NCI-H2107 treated with DMSO at 0.1 percent for 48 hours (cell line): ENCODE data around the gene PRCC.
A peak's percentile ranks its signal among the peaks of the same experiment; 100 is the strongest.

ENCODE experiments used
- DNase-seq: peaks from one replicate; lab custom pipeline; 2025; ENCODE audit not compliant: unreplicated experiment; lab: John Stamatoyannopoulos, UW

PRCC gene

DNA sequence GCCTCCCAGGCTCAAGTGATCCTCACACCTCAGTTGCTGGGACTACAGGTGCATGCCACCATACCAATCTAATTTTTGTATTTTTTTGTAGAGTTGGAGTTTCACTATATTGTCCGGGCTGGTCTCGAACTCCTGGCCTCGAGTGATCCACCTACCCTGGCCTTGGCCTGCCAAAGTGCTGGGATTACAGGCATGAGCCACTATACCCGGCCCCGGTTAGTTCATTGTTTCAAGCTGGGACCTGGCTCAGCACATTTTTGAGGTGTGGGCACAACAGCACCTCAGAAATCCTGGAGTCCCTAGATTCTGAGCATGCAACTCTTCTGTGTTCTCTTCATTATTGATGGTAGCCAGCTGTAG is 28.0 kb downstream of the PRCC start:
- DNase-seq = no peak

- no peak for DNase-seq
Observed at GRCh38 chr1:156795787-156796186, 28.5 kb downstream of the PRCC start.

DNA sequence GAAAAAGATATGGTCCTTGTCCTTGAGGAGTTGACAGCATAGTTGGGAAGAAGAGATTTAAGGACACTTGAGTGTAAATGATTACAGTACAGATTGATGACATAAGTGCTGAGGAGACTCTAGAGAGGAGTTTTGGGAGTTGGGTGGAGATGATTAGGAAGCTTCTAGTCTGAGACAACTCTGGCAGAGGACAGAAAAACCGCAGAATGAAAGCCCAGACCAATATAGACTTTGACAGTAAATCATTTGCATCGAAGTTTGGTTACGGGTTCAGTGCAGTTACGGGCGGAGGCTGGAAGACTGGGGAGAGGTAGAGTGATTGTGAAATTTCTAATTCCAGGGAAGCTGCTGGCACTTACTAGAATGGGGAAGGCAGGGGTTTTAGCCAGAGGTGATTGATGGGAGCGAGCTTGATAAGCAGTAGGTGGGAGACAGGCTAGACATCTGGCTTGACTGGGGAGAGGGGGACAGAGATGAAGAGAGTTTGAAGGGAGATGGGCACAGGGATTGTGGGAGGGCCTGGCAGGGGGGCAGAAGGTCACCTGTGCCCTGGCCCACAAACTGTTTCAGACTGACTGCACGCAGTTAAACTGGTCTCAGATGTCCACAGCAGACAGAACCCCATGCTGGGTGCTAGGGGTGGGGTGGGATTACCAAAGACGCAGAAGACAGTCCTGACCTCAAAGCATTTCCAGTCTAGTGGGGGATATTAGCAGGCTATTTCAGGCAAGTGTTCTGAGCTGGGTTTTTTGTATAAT is 29.2 kb downstream of the PRCC start:
- DNase-seq = no peak

GRCh38 chr1:156797212-156797871 is 30.0 kb downstream of the PRCC start:
- peak; percentile 74 for DNase-seq

GRCh38 chr1:156801409-156802121 is 34.2 kb downstream of the PRCC start:
- DNase-seq = peak; percentile 40

DNA sequence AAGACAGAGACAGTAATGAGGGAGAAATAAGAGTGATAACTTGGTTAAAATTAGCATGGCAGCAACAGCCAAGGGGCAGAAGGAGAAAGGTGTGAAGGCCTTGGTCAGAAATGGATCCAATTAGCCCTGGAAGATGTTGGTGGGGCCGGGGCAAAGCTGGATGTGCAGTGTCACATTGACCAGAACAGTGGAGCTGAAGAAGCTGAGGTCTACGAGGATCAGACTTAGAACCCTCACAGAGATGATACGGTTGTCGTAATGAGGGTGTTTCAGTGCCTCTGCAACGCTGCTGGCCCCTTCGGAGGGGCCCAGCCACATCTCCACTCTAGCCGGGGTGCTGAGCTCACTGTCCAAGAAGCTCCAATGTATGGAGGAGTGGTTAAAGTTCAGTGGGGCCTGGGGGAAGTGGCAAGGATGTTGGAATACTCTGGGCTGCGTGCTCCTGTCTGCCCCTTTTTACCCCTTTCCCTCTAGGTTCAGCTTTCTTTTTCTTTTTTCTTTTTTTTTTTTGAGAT is 35.1 kb downstream of the PRCC start:
- no peak for DNase-seq

- DNase-seq = no peak
Observed at GRCh38 chr1:156803086-156803851, 35.9 kb downstream of the PRCC start.

DNA sequence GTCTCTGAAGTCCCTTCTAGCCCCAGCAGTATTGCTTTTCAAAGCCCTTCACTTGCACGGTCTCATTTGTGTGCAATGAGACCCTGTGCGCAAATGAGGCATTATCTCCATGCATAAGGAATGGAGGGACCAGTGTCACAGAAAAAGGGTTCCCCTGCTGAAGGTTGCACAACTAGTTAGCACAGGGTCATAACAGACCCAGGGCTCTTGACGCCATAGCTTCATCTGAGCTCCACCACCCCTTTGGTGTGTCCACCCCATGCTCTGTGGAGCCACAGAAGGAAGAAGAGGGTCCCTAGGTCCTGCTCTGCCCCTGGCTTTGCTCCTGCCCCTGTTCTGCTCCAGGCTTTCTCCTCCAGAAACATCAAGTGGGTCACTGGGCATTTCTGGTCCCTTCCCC is 36.7 kb downstream of the PRCC start:
- no peak for DNase-seq

- DNase-seq = peak; percentile 78
Observed at GRCh38 chr1:156804572-156805243, 37.4 kb downstream of the PRCC start.

- no peak for DNase-seq
Observed at GRCh38 chr1:156805766-156806511, 38.6 kb downstream of the PRCC start.

DNA sequence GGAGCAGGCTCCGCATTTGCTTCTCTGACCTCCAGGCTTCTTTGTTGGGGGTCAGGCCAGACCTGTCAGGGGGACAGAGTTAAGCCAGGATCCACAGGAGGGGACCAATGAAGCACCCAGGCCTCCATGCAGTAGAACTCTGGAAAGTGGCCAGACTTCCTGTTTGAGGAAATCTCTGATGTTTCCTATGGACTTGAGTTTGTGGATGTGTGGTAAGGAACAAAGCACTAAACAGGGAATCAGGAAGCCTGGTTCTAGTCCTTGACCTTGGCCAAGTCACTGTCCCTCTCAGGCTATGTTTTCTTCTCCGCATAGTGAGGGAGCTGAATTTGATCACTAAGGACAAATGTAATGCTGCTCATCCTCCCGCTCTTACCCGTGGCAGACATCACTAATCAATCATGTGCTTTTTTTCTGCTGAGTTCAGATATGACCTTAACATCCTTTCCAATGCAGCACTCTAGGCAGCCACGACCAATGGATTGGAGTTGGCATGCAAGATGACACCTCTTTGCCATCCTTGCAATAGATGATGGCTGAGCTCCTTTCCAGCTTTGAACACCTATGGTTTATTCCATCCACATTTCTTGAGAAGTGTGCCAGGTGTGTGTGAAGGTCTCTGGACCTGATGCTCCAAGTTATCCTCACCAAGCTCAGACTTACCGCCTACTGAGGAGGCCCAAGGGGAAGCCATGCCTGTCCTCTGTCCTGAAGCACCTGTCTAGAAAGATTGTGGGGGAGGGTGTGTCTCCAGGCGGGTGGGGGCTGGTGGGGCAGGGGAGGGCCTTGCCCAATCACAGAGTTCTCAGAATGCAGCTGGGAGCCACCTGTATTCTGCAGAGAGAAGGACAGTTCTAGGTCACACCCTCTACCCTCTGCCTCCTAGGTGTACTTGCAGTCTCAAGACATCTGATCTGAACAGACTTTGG is 39.4 kb downstream of the PRCC start:
- DNase-seq = no peak

DNA sequence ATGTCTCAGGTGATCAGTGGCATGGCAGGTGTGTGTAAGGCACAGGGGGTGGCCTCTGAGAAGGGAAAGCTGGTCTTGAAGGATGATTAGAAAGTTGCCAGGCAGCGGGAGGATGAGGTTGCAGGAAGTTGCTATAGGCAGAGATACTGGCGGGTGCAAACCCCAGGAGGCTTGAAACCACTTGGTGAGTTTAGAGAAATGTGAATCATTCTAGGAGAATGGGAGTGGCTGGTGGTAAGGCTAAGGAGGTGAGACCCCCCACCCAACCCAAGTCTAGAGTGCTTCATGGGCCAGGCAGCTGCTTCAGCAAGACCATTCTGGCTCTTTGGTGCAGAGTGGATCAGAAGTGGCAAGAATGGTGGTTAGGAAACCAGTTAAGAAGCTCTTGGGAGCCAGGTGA is 40.3 kb downstream of the PRCC start:
- no peak for DNase-seq

DNA sequence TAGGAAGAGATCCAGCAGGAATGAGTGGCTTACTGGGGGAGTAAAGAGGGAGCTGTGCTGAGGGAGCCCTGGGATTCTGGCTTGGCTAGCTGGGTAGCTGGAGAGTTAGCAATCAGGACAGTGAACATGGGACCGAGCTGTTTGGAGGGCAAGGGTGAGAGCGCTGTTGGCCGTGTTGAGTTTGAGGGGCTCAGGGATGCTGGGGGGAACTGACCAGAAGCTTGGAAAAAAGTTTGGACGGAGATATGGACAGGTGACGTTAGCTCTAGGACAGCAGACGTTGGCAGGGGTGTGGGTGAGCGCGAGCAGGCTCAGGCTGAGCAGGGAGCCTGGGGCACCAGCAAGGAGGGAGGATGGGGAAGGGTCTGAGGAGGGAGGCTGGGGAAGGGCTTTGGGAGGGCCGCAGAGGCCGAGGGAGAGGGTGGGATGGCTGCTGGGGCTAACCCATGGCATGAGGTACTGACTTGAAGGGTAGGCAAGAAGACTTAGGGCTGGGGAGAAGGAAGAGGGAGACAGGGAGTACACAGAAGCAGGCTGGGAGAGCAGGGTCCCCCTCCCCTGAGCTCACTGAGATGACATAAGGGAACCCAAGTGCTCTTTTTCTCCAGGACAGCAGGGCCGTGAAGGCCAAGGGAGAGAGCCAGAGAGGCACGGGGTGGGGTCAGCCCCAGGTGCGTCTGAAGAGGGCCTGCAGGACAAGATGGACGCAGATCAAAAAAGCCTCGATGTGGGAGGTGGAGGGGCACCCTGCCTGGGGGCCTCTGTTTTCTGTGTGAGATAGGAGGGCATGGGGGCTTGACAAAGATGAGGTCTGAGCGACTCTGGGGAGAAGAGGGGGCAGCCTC is 41.1 kb downstream of the PRCC start:
- DNase-seq = no peak

GRCh38 chr1:156809281-156809680 is 41.9 kb downstream of the PRCC start:
- no peak for DNase-seq

- no peak for DNase-seq
Observed at GRCh38 chr1:156809711-156810366, 42.5 kb downstream of the PRCC start.

DNA sequence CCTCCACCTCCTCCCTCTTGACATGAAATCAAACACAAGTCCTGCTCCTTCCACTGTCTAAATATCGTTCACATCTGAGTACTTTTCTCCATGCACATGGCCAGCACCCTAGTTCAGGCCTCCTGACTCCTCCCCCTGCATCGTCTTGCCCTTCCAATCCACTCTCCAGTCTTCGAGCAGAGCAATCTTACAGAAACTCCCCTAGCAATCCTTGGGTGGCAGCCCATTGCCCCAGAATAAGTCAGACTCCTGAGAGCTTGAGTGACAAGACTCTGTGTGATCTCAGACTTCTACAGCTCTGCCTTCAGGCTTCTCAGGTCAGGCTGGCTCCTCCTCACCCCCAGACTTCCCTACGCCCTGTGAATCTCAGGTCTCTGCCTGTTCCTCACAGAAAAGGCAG is 43.8 kb downstream of the PRCC start:
- no peak for DNase-seq

DNA sequence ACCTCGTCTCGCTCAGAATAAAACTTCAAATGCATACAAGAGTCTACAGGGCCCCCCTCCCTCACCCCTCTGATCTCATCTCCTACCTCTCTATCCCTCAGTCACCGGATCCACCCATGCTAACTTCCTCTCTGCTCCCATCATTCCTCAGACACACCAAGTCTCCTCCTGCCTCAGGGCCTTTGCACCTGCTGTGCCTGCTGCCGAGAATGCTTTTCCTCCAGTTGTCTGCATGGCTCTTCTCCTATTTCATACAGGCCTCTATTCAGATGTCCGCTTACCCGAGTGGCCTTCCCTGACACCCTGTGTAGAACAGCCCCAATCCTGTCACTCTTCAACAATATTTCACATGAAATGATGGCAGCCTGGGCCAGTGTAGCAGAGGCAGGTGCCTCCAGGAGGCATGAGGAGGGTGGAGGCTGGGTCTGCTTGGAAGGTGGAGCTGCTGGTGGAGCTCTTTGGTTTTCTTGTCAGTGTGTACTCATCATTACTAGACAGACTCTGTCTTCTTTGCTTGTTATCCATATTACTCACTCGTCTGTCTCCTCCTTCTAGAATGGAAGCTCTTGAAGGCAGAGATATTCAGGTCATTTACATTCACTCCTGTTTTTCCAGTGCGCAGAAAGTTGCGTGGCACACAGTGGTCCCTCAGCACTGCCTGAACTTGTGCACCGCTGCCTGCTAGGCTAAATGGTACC is 45.1 kb downstream of the PRCC start:
- no peak for DNase-seq
